ENCODE data around the gene RAB11A.

Gene RAB11A

DNA sequence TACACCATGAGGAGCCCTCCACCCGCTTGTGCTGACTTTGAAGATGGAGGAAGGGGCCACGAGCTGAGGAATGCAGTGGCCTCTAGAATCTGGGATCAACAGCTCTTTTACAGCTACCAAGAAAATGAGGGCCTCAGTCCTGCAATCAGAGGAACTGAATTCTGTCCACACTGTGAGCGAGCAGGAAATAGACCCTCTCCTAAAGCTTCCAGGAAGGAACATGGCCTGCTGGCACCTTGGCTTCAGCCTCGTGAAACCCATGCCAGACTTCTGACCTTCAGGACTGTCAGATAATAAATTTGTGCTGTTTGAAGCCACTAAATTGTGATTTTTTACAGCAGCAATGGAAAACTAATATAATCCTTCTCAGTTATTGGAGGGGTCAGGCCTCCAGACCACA is 61.9 kb downstream of the RAB11A start:
- TF ChIP-seq SPI1 (IDR thresholded peaks at IDR 0.05; ENCODE audit: borderline replicate concordance, low read depth): no peak
- TF ChIP-seq, protein P1, sequence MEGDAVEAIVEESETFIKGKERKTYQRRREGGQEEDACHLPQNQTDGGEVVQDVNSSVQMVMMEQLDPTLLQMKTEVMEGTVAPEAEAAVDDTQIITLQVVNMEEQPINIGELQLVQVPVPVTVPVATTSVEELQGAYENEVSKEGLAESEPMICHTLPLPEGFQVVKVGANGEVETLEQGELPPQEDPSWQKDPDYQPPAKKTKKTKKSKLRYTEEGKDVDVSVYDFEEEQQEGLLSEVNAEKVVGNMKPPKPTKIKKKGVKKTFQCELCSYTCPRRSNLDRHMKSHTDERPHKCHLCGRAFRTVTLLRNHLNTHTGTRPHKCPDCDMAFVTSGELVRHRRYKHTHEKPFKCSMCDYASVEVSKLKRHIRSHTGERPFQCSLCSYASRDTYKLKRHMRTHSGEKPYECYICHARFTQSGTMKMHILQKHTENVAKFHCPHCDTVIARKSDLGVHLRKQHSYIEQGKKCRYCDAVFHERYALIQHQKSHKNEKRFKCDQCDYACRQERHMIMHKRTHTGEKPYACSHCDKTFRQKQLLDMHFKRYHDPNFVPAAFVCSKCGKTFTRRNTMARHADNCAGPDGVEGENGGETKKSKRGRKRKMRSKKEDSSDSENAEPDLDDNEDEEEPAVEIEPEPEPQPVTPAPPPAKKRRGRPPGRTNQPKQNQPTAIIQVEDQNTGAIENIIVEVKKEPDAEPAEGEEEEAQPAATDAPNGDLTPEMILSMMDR (IDR thresholded peaks at IDR 0.05; ENCODE audit: insufficient read depth, low read length): no peak
- TF ChIP-seq, protein P2, sequence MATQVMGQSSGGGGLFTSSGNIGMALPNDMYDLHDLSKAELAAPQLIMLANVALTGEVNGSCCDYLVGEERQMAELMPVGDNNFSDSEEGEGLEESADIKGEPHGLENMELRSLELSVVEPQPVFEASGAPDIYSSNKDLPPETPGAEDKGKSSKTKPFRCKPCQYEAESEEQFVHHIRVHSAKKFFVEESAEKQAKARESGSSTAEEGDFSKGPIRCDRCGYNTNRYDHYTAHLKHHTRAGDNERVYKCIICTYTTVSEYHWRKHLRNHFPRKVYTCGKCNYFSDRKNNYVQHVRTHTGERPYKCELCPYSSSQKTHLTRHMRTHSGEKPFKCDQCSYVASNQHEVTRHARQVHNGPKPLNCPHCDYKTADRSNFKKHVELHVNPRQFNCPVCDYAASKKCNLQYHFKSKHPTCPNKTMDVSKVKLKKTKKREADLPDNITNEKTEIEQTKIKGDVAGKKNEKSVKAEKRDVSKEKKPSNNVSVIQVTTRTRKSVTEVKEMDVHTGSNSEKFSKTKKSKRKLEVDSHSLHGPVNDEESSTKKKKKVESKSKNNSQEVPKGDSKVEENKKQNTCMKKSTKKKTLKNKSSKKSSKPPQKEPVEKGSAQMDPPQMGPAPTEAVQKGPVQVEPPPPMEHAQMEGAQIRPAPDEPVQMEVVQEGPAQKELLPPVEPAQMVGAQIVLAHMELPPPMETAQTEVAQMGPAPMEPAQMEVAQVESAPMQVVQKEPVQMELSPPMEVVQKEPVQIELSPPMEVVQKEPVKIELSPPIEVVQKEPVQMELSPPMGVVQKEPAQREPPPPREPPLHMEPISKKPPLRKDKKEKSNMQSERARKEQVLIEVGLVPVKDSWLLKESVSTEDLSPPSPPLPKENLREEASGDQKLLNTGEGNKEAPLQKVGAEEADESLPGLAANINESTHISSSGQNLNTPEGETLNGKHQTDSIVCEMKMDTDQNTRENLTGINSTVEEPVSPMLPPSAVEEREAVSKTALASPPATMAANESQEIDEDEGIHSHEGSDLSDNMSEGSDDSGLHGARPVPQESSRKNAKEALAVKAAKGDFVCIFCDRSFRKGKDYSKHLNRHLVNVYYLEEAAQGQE (IDR thresholded peaks at IDR 0.05; ENCODE audit: insufficient replicate concordance, low read depth): no peak
- TF ChIP-seq POLR2AphosphoS5 (IDR thresholded peaks at IDR 0.05; ENCODE audit: low read depth): no peak
- no peak for TF ChIP-seq GABPA (IDR thresholded peaks at IDR 0.05; ENCODE audit: low read depth)
- DNase-seq (ENCODE audit: low read depth in 1 of 2, low spot score in 1 of 2): no peak

DNA sequence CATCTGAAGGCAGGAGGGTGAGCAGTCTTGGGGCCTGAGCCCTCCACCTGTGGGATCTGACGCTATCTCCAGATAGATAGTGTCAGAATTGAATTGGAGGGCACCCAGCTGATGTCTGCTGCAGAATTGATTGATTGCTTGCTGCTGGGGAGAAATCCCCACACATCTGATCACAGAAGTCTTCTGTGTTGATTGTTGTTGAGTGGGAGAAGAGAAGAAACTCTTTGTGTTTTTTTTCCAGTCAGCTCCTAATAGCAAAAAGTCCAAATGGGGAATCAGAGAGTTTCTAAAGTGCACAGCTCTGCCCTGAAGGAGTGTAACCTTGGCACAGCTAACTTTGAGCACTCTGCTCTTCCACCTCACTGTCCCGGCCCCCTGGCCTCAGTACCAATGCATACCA is 66.1 kb downstream of the RAB11A start:
- H3K4me3 ChIP-seq (replicated peaks; ENCODE audit: insufficient read depth, low read length): no peak overlapping the region
- no peak for TF ChIP-seq GABPA (IDR thresholded peaks at IDR 0.05; ENCODE audit: low read depth)
- TF ChIP-seq SPI1 (IDR thresholded peaks at IDR 0.05; ENCODE audit: borderline replicate concordance, low read depth): no peak
- TF ChIP-seq POLR2AphosphoS5 (IDR thresholded peaks at IDR 0.05; ENCODE audit: low read depth): no peak
- no peak overlapping the region for H3K27ac ChIP-seq (replicated peaks)
- no peaks in the 10 kb centered on the region for H3K27me3 ChIP-seq (ENCODE audit: insufficient read depth, poor library complexity, severe bottlenecking)
- DNase-seq (ENCODE audit: low read depth in 1 of 2, low spot score in 1 of 2): no peak

More for the DNA sequence above, 61.9 kb downstream of the RAB11A start:
- no peak overlapping the region for H3K27ac ChIP-seq (replicated peaks)
- H3K4me3 ChIP-seq (replicated peaks; ENCODE audit: insufficient read depth, low read length): no peak overlapping the region
- H3K27me3 ChIP-seq (ENCODE audit: insufficient read depth, poor library complexity, severe bottlenecking): no peaks in the 10 kb centered on the region

DNA sequence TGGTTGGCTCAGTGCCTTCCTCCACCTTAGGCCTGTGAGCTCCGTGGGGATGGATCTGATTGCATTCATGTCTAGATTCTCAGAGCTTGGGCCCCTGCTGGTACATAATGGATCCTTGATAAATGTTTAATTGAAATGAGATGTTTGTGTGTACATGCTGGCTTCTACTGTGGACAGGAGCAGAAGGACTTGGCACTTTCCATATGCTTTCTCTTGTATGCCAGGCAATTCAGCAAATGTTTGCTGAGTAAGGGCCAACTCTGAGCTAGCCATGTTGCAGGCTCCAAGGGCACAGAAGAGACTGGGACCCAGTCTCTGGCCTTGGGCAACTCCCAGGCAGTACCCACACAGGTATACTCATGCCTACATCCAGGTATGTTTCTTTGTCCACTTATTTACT is 67.0 kb downstream of the RAB11A start:
- no peak overlapping the region for H3K4me3 ChIP-seq (replicated peaks; ENCODE audit: insufficient read depth, low read length)
- no peak for DNase-seq (ENCODE audit: low read depth in 1 of 2, low spot score in 1 of 2)
- TF ChIP-seq, protein P1 (IDR thresholded peaks at IDR 0.05; ENCODE audit: insufficient read depth, low read length): no peak
- TF ChIP-seq POLR2AphosphoS5 (IDR thresholded peaks at IDR 0.05; ENCODE audit: low read depth): no peak
- TF ChIP-seq GABPA (IDR thresholded peaks at IDR 0.05; ENCODE audit: low read depth): no peak
- TF ChIP-seq SPI1 (IDR thresholded peaks at IDR 0.05; ENCODE audit: borderline replicate concordance, low read depth): no peak
- TF ChIP-seq, protein P2 (IDR thresholded peaks at IDR 0.05; ENCODE audit: insufficient replicate concordance, low read depth): no peak

DNA sequence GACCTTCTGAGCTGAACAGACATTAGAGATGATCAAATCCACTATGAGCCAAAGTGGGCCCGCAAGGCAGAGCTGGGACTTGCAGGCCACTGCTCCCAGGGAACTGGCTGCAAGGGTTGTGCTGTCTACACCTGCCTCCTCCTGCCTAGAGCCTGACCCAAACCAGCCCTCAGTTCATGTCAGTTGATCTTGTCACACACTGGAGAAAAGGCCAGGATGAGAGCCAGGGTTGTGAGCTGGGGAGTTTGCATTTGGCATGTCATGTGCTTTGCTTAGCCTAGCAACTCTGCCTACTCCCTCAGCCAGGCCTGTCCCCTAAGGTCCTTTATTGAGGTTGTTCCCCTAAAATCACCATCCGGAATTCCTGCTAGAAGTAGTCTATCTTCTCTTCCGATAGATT is 67.8 kb downstream of the RAB11A start:
- H3K4me3 ChIP-seq (replicated peaks; ENCODE audit: insufficient read depth, low read length): no peak overlapping the region
- DNase-seq (ENCODE audit: low read depth in 1 of 2, low spot score in 1 of 2): no peak
- TF ChIP-seq SPI1 (IDR thresholded peaks at IDR 0.05; ENCODE audit: borderline replicate concordance, low read depth) (no peak), GABPA (IDR thresholded peaks at IDR 0.05; ENCODE audit: low read depth) (no peak), POLR2AphosphoS5 (IDR thresholded peaks at IDR 0.05; ENCODE audit: low read depth) (no peak)
- TF ChIP-seq, protein P2 (IDR thresholded peaks at IDR 0.05; ENCODE audit: insufficient replicate concordance, low read depth): no peak
- TF ChIP-seq, protein P1 (IDR thresholded peaks at IDR 0.05; ENCODE audit: insufficient read depth, low read length): no peak
- H3K27ac ChIP-seq (replicated peaks): no peak overlapping the region
- H3K27me3 ChIP-seq (ENCODE audit: insufficient read depth, poor library complexity, severe bottlenecking): no peaks in the 10 kb centered on the region

More for the DNA sequence above, 67.0 kb downstream of the RAB11A start:
- no peaks in the 10 kb centered on the region for H3K27me3 ChIP-seq (ENCODE audit: insufficient read depth, poor library complexity, severe bottlenecking)
- no peak overlapping the region for H3K27ac ChIP-seq (replicated peaks)

Data from HL-60 (cell line).